GM23248 (cell line): ENCODE data around the gene SPSB3. TPM values are rescaled to one million over a fixed set of nuclear protein-coding genes. Genes with fewer than 3 reads are reported as not detected.

Source experiments
- DNase-seq: peaks from one replicate; pipeline ENCODE4 v3.0.0-alpha.2; 2015
- H2AFZ ChIP-seq: fragments of 200-600 bp; sonication (generic); 2 replicates; pipeline ENCODE4 v1.6.1; 2016; ENCODE audit warnings: antibody characterized with exemption
- H3F3A ChIP-seq: fragments of 200-600 bp; sonication (generic); 2 replicates; pipeline ENCODE4 v1.6.1; 2016; ENCODE audit warnings: mild to moderate bottlenecking, antibody characterized with exemption, mixed run types; ENCODE audit not compliant: insufficient read depth
- H3K27ac ChIP-seq: fragments of 200-600 bp; sonication (generic); 2 replicates; pipeline ENCODE4 v1.5.1; 2016; ENCODE audit warnings: mild to moderate bottlenecking
- H3K27me3 ChIP-seq: fragments of 200-600 bp; sonication (generic); replicated peaks from 2 replicates; pipeline ENCODE4 v1.6.1; 2016; ENCODE audit warnings: mild to moderate bottlenecking; ENCODE audit not compliant: insufficient read depth
- H3K36me3 ChIP-seq: fragments of 200-600 bp; sonication (generic); 2 replicates; pipeline ENCODE4 v1.6.1; 2016; ENCODE audit warnings: low read depth, mild to moderate bottlenecking
- H3K4me1 ChIP-seq: fragments of 200-600 bp; sonication (generic); 2 replicates; pipeline ENCODE4 v1.6.1; 2016; ENCODE audit warnings: mild to moderate bottlenecking; ENCODE audit not compliant: insufficient read depth
- H3K4me2 ChIP-seq: fragments of 200-600 bp; sonication (generic); one replicate; pipeline ENCODE4 v1.6.1; 2016; ENCODE audit warnings: mild to moderate bottlenecking; ENCODE audit not compliant: unreplicated experiment
- H3K4me3 ChIP-seq: fragments of 200-600 bp; sonication (generic); 2 replicates; pipeline ENCODE4 v1.5.1; 2016; ENCODE audit warnings: mild to moderate bottlenecking
- H3K79me2 ChIP-seq: fragments of 200-600 bp; sonication (generic); 2 replicates; pipeline ENCODE4 v1.6.1; 2016; ENCODE audit warnings: mild to moderate bottlenecking; ENCODE audit not compliant: insufficient read depth
- H3K9ac ChIP-seq: fragments of 200-600 bp; sonication (generic); 2 replicates; pipeline ENCODE4 v1.6.1; 2016; ENCODE audit warnings: mild to moderate bottlenecking
- H3K9me2 ChIP-seq: fragments of 200-600 bp; sonication (generic); 2 replicates; pipeline ENCODE4 v1.6.1; 2016; ENCODE audit warnings: mixed run types, mild to moderate bottlenecking, moderate library complexity; ENCODE audit not compliant: insufficient read depth
- H3K9me3 ChIP-seq: fragments of 200-600 bp; sonication (generic); one replicate; pipeline ENCODE4 v1.6.1; 2017; ENCODE audit warnings: low read depth
- H4K20me1 ChIP-seq: fragments of 200-600 bp; sonication (generic); 2 replicates; pipeline ENCODE4 v1.6.0; 2016; ENCODE audit not compliant: insufficient read depth
- EZH2 ChIP-seq: fragments of 200-600 bp; sonication (generic); IDR thresholded peaks from 2 replicates; pipeline ENCODE4 v1.6.1; 2018; ENCODE audit warnings: antibody characterized with exemption, mild to moderate bottlenecking; ENCODE audit not compliant: insufficient read depth, poor library complexity, severe bottlenecking
- EZH2phosphoT487 ChIP-seq: fragments of 200-600 bp; sonication (generic); IDR thresholded peaks from 2 replicates; pipeline ENCODE4 v1.6.1; 2018; ENCODE audit warnings: antibody characterized with exemption, moderate library complexity, mild to moderate bottlenecking, low read depth; ENCODE audit not compliant: insufficient read depth
- WGBS, 2 experiments: methylation state at CpG; one replicate each; pipeline ENCODE4 v1.1.6; 2015 to 2017; ENCODE audit warnings: low lambda C conversion rate in 2 of 2, low coverage in 1 of 2; ENCODE audit errors: missing lambda C conversion rate in 2 of 2; 5-methylcytosine and 5-hydroxymethylcytosine counted together
- in situ Hi-C: fragments of 300-500 bp; cut with MboI; formaldehyde crosslinking; loops from 2 replicates; pipeline ENCODE4 v1.15.0; 2020
- polyA plus RNA-seq: library from polyadenylated mRNA; unstranded; fragments of >200 nt; fragmentation: Nextera tagmentation; extraction: Ambion mirVana; gene quantifications from 2 replicates; pipeline ENCODE4 v1.2.1, GENCODE V29; 2016
- total RNA-seq: library from RNA; depleted of rRNA; stranded (reverse); fragments of >200 nt; shearing (Covaris generic); gene quantifications from 2 replicates; pipeline ENCODE4 v1.2.3, GENCODE V29; 2014

Gene SPSB3
- total and polyA plus RNA-seq, 2 experiments from 2014 or later, result 35.3 to 35.6 TPM

- DNase-seq, result no peak
- Histone ChIP-seq H3K4me2 (no peak overlapping the region), H3K9ac (no peak overlapping the region), H3K36me3 (no peaks in the 10 kb centered on the region), H3K4me1 (0 out of 2 replicates have a peak, but pooled peaks cover 5% of the 10 kb centered on the region), H3K9me2 (no peaks in the 10 kb centered on the region), H3K79me2 (peaks cover 47% of the 10 kb centered on the region), H3K9me3 (no peaks in the 10 kb centered on the region), H4K20me1 (no peaks in the 10 kb centered on the region), H3K27me3 (no peaks in the 10 kb centered on the region), H3K27ac (no peak overlapping the region), H3K4me3 (no peak overlapping the region), H2AFZ (no peak overlapping the region), H3F3A (0 out of 2 replicates have a peak, but pooled peaks cover 8% of the 10 kb centered on the region)
- in situ Hi-C loops, result no loop called here
- TF ChIP-seq EZH2, result no peak
- TF ChIP-seq EZH2phosphoT487, result no peak
- WGBS, 2 experiments, result 81 to 87% methylated on average over 28 to 34 of the region's 34 CpGs
Measured at GRCh38 chr16:1778200-1779179, 3.9 kb downstream of the SPSB3 start.

GRCh38 chr16:1777375-1778199 is 4.8 kb downstream of the SPSB3 start:
- Histone ChIP-seq H4K20me1 (no peaks in the 10 kb centered on the region), H3K9me3 (no peaks in the 10 kb centered on the region), H2AFZ (no peak overlapping the region), H3K36me3 (no peaks in the 10 kb centered on the region), H3K9ac (no peak overlapping the region), H3F3A (0 out of 2 replicates have a peak, but pooled peaks cover 5% of the 10 kb centered on the region), H3K4me2 (no peak overlapping the region), H3K4me1 (0 out of 2 replicates have a peak, but pooled peaks cover 5% of the 10 kb centered on the region), H3K27me3 (no peaks in the 10 kb centered on the region), H3K79me2 (peaks cover 42% of the 10 kb centered on the region), H3K9me2 (no peaks in the 10 kb centered on the region), H3K27ac (no peak overlapping the region), H3K4me3 (no peak overlapping the region)
- TF ChIP-seq EZH2 (no peak), EZH2phosphoT487 (no peak)
- WGBS, 2 experiments, result 82% methylated on average over 29 to 35 of the region's 36 CpGs
- in situ Hi-C loops, result no loop called here
- no peak for DNase-seq

- WGBS, 2 experiments, result 92 to 96% methylated on average over 19 to 22 of the region's 22 CpGs
- Histone ChIP-seq H3K4me2 (no peak overlapping the region), H3K79me2 (peaks cover 48% of the 10 kb centered on the region), H3K9me3 (no peaks in the 10 kb centered on the region), H3K9ac (no peak overlapping the region), H3K4me1 (0 out of 2 replicates have a peak, but pooled peaks cover 5% of the 10 kb centered on the region), H3K4me3 (no peak overlapping the region), H4K20me1 (no peaks in the 10 kb centered on the region), H3K36me3 (no peaks in the 10 kb centered on the region), H3F3A (peaks cover 7% of the 10 kb centered on the region; the same call in 1 of the 2 replicates), H3K27me3 (no peaks in the 10 kb centered on the region), H3K9me2 (no peaks in the 10 kb centered on the region), H2AFZ (no peak overlapping the region), H3K27ac (no peak overlapping the region)
- in situ Hi-C loops, result no loop called here
- DNase-seq, result no peak
- TF ChIP-seq EZH2 (no peak), EZH2phosphoT487 (no peak)
Measured at GRCh38 chr16:1776991-1777374, 5.4 kb downstream of the SPSB3 start.

- Histone ChIP-seq H3K9ac (no peak overlapping the region), H3K36me3 (no peaks in the 10 kb centered on the region), H3K4me1 (0 out of 2 replicates have a peak, but pooled peaks cover 5% of the 10 kb centered on the region), H4K20me1 (no peaks in the 10 kb centered on the region), H3F3A (peaks cover 10% of the 10 kb centered on the region; the same call in 1 of the 2 replicates), H3K79me2 (peaks cover 50% of the 10 kb centered on the region), H2AFZ (no peak overlapping the region), H3K27ac (no peak overlapping the region), H3K9me3 (no peaks in the 10 kb centered on the region), H3K27me3 (no peaks in the 10 kb centered on the region), H3K9me2 (no peaks in the 10 kb centered on the region), H3K4me3 (no peak overlapping the region), H3K4me2 (no peak overlapping the region)
- no peak for DNase-seq
- no peak for TF ChIP-seq EZH2
- TF ChIP-seq EZH2phosphoT487, result no peak
- in situ Hi-C loops, result no loop called here
- 75 to 78% methylated on average over 13 of the region's 13 CpGs for WGBS, 2 experiments
Measured at GRCh38 chr16:1776672-1776955, 5.8 kb downstream of the SPSB3 start.
